PC-3 (cell line): Measurements from ENCODE around the gene ZNF628. TPM values are rescaled to one million over a fixed set of nuclear protein-coding genes. Genes with fewer than 3 reads are reported as not detected.

ENCODE experiments used
- ATAC-seq: fragments of 200-7000 bp; cut with Tn5 transposase; 2 replicates; pipeline ENCODE4 v1.9.1; 2020; ENCODE audit warnings: mild to moderate bottlenecking, moderate library complexity
- BruUV-seq: library from RNA; stranded (reverse); fragments of 400-500 nt; replicated peaks from 2 replicates; lab custom pipeline; 2021; lab: Mats Ljungman, UMichigan
- CTCF ChIA-PET: fragments of 300-600 bp; sonication (Branson Sonifier 250); formaldehyde crosslinking; loops from one replicate; lab custom pipeline; 2022; ENCODE audit warnings: antibody characterized with exemption; lab: Charles Lee
- POLR2A ChIA-PET: fragments of 300-600 bp; sonication (Branson Sonifier 250); formaldehyde crosslinking; loops from one replicate; lab custom pipeline; 2022; ENCODE audit warnings: antibody characterized with exemption; ENCODE audit not compliant: unreplicated experiment; lab: Charles Lee
- DNase-seq: peaks from one replicate; pipeline ENCODE4 v3.0.0-alpha.2; 2015
- H2AFZ ChIP-seq: fragments of 300-600 bp; sonication (generic); 2 replicates; pipeline ENCODE4 v1.6.0; 2016; ENCODE audit warnings: antibody characterized with exemption, low read length
- H3F3A ChIP-seq: fragments of 300-600 bp; sonication (generic); one replicate; pipeline ENCODE4 v1.6.0; 2017; ENCODE audit warnings: antibody characterized with exemption, low read length, control low read depth, mild to moderate bottlenecking; ENCODE audit not compliant: unreplicated experiment
- H3K27ac ChIP-seq: fragments of 300-600 bp; sonication (generic); 2 replicates; pipeline ENCODE4 v1.5.1; 2016; ENCODE audit warnings: mild to moderate bottlenecking, low read length
- H3K27me3 ChIP-seq: fragments of 300-600 bp; sonication (generic); 2 replicates; pipeline ENCODE4 v1.6.1; 2016; ENCODE audit warnings: low read length, mixed read lengths
- H3K36me3 ChIP-seq: fragments of 300-600 bp; sonication (generic); 2 replicates; pipeline ENCODE4 v1.6.1; 2016; ENCODE audit warnings: low read depth, mixed run types, low read length, mixed read lengths
- H3K4me1 ChIP-seq: fragments of 300-600 bp; sonication (generic); 2 replicates; pipeline ENCODE4 v1.5.1; 2016; ENCODE audit warnings: low read length; ENCODE audit not compliant: insufficient read depth
- H3K4me2 ChIP-seq: fragments of 300-600 bp; sonication (generic); 2 replicates; pipeline ENCODE4 v1.6.0; 2016; ENCODE audit warnings: low read length
- H3K4me3 ChIP-seq: fragments of 300-600 bp; sonication (generic); 2 replicates; pipeline ENCODE4 v1.5.1; 2016; ENCODE audit warnings: mild to moderate bottlenecking, low read length, mixed read lengths
- H3K79me2 ChIP-seq: fragments of 300-600 bp; sonication (generic); 2 replicates; pipeline ENCODE4 v1.6.1; 2017; ENCODE audit warnings: low read length, mixed read lengths
- H3K9ac ChIP-seq: fragments of 300-600 bp; sonication (generic); 2 replicates; pipeline ENCODE4 v1.6.0; 2016; ENCODE audit warnings: mild to moderate bottlenecking, low read length
- H3K9me2 ChIP-seq: fragments of 300-600 bp; sonication (generic); replicated peaks from 2 replicates; pipeline ENCODE4 v1.6.1; 2016; ENCODE audit warnings: mixed run types, low read length, mixed read lengths
- H3K9me3 ChIP-seq: fragments of 300-600 bp; sonication (generic); 2 replicates; pipeline ENCODE4 v1.6.1; 2016; ENCODE audit warnings: low read length, mixed read lengths
- H4K20me1 ChIP-seq: fragments of 300-600 bp; sonication (generic); 2 replicates; pipeline ENCODE4 v1.6.1; 2016; ENCODE audit warnings: low read length, mixed read lengths
- EZH2 ChIP-seq: fragments of 300-600 bp; sonication (generic); IDR thresholded peaks from one replicate; pipeline ENCODE4 v1.6.1; 2017; ENCODE audit warnings: antibody characterized with exemption, mild to moderate bottlenecking, low read length; ENCODE audit not compliant: unreplicated experiment
- EZH2phosphoT487 ChIP-seq: fragments of 300-600 bp; sonication (generic); IDR thresholded peaks from 2 replicates; pipeline ENCODE4 v1.6.1; 2018; ENCODE audit warnings: mild to moderate bottlenecking, antibody characterized with exemption, low read length, borderline replicate concordance
- intact Hi-C: fragments of 100-400 bp; cut with micrococcal nuclease; formaldehyde crosslinking; loops from 2 replicates; pipeline ENCODE4 v1.9.0; 2023
- total RNA-seq: library from RNA; depleted of rRNA; stranded (reverse); fragments of >200 nt; gene quantifications from 2 replicates; pipeline ENCODE4 v1.2.3, GENCODE V29; 2014
- TF ChIP-seq, protein P1 (sequence below): fragments of 300-600 bp; sonication (generic); conservative IDR thresholded peaks from 2 replicates; pipeline ENCODE4 v1.5.1; 2017; ENCODE audit warnings: antibody characterized with exemption, low read depth, mild to moderate bottlenecking, low read length

ZNF628 gene
- total RNA-seq, 1 experiment from 2014 or later, result 11.8 TPM

DNA sequence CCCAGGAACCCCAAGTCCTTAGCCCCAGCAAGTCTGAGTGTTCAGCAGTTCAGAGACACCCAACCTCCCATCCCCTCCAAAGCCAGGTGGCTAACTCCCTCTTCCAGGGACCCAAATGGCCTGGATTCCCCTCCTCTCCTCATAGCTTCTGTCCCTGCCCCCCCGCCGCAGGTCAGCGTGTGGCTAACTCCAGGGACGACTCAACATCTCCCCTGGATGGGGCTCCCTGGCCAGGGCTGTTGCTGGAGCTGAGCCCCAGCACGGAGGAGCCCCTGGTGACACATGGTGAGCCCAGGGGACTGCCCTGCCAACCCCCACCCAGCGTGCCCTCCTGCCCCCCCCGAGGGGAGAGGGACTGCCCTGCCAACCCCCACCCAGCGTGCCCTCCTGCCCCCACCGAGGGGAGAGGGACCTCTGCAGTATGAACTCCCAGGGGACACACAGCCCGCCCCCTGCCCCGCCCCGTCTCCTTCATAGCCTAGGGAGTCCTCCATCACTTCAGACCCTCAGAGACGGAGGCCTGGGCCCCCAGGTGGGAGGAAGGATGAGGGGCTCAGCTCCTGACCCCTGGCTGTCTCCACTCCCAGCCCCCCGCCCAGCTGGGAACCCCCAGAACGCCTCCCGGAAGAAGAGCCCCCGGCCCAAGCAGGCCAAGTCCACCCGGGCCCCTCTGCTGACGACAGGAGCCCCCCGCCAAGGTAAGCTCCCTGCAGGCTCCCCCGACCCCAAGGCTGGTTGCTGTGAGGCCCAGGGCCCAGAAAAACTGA is 13.5 kb downstream of the ZNF628 start:
- Histone ChIP-seq H3K79me2 (no peaks in the 10 kb centered on the region), H3F3A (peaks cover 3% of the 10 kb centered on the region), H3K36me3 (no peaks in the 10 kb centered on the region), H3K27ac (no peak overlapping the region), H3K9ac (no peak overlapping the region), H3K4me2 (no peak overlapping the region), H3K9me2 (no peaks in the 10 kb centered on the region), H2AFZ (no peak overlapping the region), H3K9me3 (no peaks in the 10 kb centered on the region), H3K4me1 (peaks cover 26% of the 10 kb centered on the region), H3K4me3 (no peak overlapping the region), H3K27me3 (no peaks in the 10 kb centered on the region), H4K20me1 (no peaks in the 10 kb centered on the region)
- no peak for DNase-seq
- ChIA-PET CTCF (no interaction called here), POLR2A (no interaction called here)
- intact Hi-C loops, result no loop called here
- TF ChIP-seq EZH2 (no peak), EZH2phosphoT487 (no peak)
- TF ChIP-seq, protein P1, sequence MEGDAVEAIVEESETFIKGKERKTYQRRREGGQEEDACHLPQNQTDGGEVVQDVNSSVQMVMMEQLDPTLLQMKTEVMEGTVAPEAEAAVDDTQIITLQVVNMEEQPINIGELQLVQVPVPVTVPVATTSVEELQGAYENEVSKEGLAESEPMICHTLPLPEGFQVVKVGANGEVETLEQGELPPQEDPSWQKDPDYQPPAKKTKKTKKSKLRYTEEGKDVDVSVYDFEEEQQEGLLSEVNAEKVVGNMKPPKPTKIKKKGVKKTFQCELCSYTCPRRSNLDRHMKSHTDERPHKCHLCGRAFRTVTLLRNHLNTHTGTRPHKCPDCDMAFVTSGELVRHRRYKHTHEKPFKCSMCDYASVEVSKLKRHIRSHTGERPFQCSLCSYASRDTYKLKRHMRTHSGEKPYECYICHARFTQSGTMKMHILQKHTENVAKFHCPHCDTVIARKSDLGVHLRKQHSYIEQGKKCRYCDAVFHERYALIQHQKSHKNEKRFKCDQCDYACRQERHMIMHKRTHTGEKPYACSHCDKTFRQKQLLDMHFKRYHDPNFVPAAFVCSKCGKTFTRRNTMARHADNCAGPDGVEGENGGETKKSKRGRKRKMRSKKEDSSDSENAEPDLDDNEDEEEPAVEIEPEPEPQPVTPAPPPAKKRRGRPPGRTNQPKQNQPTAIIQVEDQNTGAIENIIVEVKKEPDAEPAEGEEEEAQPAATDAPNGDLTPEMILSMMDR, result no peak
- ATAC-seq, result no peak
- no TSS peak for BruUV-seq

DNA sequence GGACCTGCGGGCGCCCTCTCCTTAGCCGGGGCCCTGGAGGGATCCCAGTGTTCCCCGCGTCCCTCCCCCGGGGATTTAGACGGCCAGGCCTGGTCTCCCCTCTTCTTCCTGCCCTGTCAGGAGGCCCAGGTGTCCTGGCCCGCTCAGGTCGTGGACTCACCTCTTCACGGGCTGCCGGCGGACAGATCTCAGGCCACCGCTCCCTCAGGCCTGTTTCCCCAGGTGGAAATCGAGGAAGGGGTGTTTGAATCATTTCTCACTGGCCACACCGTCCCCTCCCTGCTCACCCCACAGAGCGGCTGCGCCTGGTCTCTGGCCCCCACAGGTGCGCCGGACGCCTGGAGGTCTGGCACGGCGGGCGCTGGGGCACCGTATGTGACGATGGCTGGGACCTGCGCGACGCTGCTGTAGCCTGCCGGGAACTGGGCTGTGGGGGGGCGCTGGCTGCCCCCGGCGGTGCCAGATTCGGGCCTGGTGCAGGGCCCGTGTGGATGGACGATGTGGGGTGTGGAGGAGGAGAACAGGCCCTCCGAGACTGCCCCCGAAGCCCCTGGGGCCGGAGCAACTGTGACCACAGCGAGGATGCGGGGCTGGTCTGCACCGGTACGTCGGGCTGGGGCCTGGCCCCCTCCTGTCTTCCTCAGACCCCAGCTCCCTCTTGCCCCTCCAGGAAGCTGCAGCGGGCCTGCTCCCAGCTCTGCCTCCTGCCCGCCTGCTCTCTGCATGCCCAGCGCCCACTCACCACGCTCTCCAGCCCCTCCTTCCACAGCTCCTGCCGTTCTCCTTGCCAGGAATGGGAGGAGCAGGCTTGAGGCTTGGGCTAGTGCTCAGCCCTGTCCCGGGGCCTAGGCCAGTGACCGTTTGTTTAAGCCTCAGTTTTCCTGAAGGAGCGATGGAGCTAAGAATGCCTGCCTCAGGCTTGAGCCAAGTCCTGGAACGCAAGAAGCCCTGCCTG is 14.3 kb downstream of the ZNF628 start:
- Histone ChIP-seq H4K20me1 (no peaks in the 10 kb centered on the region), H2AFZ (no peak overlapping the region), H3K79me2 (no peaks in the 10 kb centered on the region), H3K36me3 (no peaks in the 10 kb centered on the region), H3K27me3 (no peaks in the 10 kb centered on the region), H3K4me2 (no peak overlapping the region), H3F3A (peaks cover 3% of the 10 kb centered on the region), H3K9me3 (no peaks in the 10 kb centered on the region), H3K9me2 (no peaks in the 10 kb centered on the region), H3K4me1 (peaks cover 26% of the 10 kb centered on the region), H3K27ac (no peak overlapping the region), H3K4me3 (no peak overlapping the region), H3K9ac (no peak overlapping the region)
- BruUV-seq, result no TSS peak
- ChIA-PET CTCF (no interaction called here), POLR2A (no interaction called here)
- TF ChIP-seq EZH2 (no peak), EZH2phosphoT487 (no peak)
- TF ChIP-seq, protein P1, result no peak
- intact Hi-C loops, result no loop called here
- DNase-seq (no peak), ATAC-seq (no peak)
